Epithelial cell of esophagus (primary cell): ENCODE results near the gene CLDN17.
A peak's percentile ranks its signal among the peaks of the same experiment; 100 is the strongest.

Experiments used
- DNase-seq: peaks from one replicate; pipeline ENCODE4 v3.0.0; 2010; ENCODE audit warnings: low read depth
- H3K4me3 ChIP-seq: 2 replicates; pipeline ENCODE4 v1.5.1; 2011; ENCODE audit warnings: mild to moderate bottlenecking, low read length, control low read depth
- TF ChIP-seq, protein P1 (sequence below): IDR thresholded peaks from 2 replicates; pipeline ENCODE4 v1.5.1; 2011; ENCODE audit warnings: low read depth, mild to moderate bottlenecking, low read length, control low read depth, inconsistent platforms; ENCODE audit not compliant: insufficient read depth; ENCODE audit errors: missing control alignments

Gene CLDN17

GRCh38 chr21:30166705-30167104 lies at the start of gene CLDN17:
Gene CLDN17 (minus strand): TSS chr21:30166805. CDS start chr21:30166617, 188 bp downstream.
- no peak within 1 kb of the TSS for H3K4me3 ChIP-seq
- DNase-seq = no peak
- TF ChIP-seq, protein P1, sequence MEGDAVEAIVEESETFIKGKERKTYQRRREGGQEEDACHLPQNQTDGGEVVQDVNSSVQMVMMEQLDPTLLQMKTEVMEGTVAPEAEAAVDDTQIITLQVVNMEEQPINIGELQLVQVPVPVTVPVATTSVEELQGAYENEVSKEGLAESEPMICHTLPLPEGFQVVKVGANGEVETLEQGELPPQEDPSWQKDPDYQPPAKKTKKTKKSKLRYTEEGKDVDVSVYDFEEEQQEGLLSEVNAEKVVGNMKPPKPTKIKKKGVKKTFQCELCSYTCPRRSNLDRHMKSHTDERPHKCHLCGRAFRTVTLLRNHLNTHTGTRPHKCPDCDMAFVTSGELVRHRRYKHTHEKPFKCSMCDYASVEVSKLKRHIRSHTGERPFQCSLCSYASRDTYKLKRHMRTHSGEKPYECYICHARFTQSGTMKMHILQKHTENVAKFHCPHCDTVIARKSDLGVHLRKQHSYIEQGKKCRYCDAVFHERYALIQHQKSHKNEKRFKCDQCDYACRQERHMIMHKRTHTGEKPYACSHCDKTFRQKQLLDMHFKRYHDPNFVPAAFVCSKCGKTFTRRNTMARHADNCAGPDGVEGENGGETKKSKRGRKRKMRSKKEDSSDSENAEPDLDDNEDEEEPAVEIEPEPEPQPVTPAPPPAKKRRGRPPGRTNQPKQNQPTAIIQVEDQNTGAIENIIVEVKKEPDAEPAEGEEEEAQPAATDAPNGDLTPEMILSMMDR = no peak

GRCh38 chr21:30216041-30216723 lies 49.6 kb upstream of the CLDN17 start, which contains the start of gene CLDN8:
Gene CLDN8 (minus strand): TSS chr21:30216097. CDS start chr21:30215925, 172 bp downstream.
- peak within 1 kb of the TSS; percentile 15 for H3K4me3 ChIP-seq
- TF ChIP-seq, protein P1 = no peak
- peak; percentile 72 for DNase-seq

GRCh38 chr21:30211071-30211470 lies 44.5 kb upstream of the CLDN17 start:
- DNase-seq = no peak
- TF ChIP-seq, protein P1 = no peak
- H3K4me3 ChIP-seq = no peak overlapping the region

DNA sequence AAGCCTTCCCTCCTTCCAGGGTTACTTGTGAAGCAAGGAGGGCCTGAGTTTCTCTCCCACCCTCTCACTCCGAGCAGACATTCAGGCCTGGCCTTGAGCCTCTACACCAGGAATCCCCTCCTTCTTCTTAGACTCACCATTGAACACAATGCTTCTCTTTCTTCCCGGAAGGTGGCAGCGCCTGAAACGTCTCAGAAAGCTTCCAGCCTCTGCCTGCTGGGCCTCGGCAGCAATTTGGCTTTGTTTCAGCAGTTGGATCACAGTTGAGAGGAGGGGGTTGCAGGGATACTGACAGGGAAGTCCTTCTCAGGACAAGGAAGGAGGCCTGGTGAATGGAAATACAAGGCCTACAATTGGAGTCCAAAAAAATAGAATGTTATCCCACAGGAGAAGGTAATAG lies 43.0 kb upstream of the CLDN17 start:
- peak; percentile 39 for DNase-seq
- no peak overlapping the region for H3K4me3 ChIP-seq
- TF ChIP-seq, protein P1 = peak; percentile 43

DNA sequence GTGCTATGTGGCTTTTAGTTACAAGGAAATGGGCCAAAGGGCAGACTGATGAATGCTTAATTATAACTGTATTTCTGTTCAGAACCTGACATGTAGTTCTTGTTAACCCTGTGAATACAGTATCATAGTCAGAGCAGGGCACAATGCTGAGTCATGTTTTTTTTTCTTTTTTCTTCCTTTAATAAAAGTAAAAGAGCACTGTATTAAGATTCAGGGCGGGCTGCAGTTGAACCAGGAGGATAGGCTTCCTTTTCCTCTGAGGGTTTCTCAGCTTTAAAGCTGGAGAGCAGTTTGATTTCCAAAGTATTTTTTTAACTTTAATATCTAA lies 40.6 kb upstream of the CLDN17 start:
- DNase-seq = no peak
- TF ChIP-seq, protein P1 = no peak
- no peak overlapping the region for H3K4me3 ChIP-seq

DNA sequence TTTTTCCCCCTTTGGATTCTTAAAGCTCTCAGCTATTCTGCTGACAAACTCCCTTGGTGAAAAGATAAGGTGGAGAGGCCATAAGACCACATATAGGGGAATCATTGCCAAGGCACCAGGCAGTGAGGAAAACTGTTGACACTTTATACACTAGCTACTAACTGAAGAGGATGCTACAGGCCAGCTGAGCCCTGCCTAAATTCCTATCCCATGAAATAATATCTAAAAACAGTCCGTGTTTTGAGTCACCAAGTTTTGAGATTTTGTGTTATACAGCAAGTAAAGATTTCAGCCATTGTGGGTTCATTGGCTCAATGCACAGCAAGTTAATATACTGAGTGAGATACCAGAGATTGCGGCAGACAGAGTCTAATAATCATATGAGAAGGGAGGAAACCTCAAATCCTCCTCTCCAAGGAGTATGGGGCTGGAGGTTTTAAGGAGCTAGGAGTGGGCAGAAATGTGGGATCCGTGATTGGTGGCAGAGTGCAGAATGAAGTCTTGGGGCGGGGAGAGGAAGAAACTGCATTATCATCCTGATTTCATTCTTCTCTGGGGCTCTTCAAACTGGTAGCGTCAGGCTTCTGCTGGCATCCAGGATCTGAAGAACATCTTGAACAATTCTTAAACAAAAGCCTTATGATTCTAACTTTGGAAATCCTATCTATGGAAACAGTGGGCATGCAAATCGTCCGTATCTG lies 40.1 kb upstream of the CLDN17 start:
- no peak overlapping the region for H3K4me3 ChIP-seq
- peak; percentile 76 for DNase-seq
- TF ChIP-seq, protein P1 = no peak
